Effector CD4-positive, alpha-beta T cell (primary cell): ENCODE data around the gene ZNF410.
"Not testable (repeated sequence)": the region's sequence is repeated elsewhere in the genome, so short reads cannot be mapped to it uniquely, and the experiment has no call there.

Source experiments
- DNase-seq: peaks from one replicate; pipeline ENCODE4 v3.0.0-alpha.2; 2020

The ZNF410 gene

DNA sequence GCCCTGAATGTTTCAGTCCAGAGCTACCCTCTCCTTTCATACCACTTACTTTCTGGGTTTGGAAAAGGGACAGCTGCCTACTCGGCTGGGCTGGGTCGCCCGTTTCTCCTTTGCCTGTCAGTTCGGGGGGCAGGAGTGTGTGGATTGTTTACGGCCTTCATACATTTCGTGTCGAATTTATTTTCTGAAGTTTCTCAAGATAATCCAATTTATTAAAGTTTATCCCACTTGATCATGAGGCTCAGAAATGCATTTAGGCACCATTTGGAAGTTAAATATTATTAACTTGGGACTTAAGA lies 608 bp downstream of the ZNF410 start:
- DNase-seq = no peak

GRCh38 chr14:73887694-73888459 lies 1.2 kb downstream of the ZNF410 start:
- DNase-seq = no peak

DNA sequence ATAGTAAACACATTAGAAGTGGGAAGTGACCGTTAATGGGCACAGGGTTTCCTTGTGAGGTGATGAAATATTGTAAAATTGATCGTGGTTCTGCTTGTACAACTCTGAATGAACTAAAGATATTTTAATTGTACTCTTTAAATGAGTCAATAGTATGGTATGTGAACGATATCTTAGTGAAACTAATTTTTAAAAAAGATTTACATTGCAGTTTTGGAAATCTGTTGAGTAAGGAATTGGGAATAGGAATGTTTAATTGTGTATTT lies 1.7 kb downstream of the ZNF410 start:
- no peak for DNase-seq

DNA sequence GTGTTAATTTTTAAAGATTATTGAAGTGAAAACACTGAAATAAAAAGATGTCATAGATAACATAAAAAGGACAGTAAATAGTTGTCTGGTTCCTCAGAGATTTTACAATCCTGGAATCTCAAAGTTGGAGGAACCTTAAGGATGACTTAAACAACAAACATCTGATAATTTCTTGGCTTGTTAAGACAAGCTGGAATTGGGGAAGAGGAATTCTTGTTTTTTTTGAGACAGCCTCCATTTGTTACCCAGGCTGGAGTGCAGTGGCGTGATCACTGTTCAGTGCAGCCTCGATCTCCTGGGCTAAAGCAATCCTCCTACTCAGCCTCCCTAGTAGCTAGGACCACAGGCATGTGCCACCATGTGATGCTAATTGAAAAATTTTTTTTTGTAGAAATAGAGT lies 2.3 kb downstream of the ZNF410 start:
- no peak for DNase-seq

GRCh38 chr14:73889376-73889775 lies 2.7 kb downstream of the ZNF410 start:
- DNase-seq = no peak

DNA sequence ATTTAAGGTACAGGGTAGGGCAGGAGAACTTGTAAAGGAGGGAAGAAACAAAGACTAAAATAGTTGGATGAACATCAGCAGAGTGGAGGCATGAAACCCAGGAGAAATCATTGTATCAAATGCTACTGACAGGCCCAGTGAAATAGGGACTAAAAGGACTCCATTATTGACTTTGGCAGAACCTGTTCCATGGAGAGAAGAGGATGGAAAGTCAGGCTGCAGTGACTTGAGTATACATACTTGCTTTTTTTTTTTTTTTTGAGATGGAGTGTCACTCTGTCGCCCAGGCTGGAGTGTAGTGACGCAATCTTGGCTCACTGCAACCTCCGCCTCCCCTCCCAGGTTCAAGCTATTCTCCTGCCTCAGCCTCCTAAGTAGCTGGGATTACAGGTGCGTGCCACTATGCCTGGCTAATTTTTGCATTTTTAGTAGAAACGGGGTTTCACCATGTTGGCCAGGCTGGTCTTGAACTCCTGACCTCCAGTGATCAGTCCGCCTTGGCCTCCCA lies 7.6 kb downstream of the ZNF410 start:
- DNase-seq = not testable (repeated sequence)

GRCh38 chr14:73895939-73896338 lies 9.3 kb downstream of the ZNF410 start:
- DNase-seq = no peak

DNA sequence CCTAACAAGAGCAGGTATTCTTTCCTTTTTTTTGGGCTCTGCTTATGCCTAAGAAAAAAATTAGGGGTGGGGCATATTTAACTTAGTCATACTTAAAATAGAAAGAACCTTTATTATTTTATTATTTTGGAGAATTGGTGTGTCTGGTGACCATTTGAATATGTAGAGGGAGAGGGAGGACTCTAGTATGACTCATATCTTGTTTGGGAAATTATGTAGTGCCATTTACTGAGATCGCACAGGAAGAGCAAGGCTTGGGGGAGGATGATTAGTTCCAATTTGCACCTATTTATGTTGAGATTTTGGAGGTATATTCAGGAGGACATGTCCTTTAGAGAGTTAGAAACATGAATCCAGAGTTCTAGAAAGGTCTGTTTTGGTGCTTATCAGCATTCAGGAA lies 9.9 kb downstream of the ZNF410 start:
- no peak for DNase-seq

GRCh38 chr14:73903028-73903427 lies 16.4 kb downstream of the ZNF410 start:
- no peak for DNase-seq

DNA sequence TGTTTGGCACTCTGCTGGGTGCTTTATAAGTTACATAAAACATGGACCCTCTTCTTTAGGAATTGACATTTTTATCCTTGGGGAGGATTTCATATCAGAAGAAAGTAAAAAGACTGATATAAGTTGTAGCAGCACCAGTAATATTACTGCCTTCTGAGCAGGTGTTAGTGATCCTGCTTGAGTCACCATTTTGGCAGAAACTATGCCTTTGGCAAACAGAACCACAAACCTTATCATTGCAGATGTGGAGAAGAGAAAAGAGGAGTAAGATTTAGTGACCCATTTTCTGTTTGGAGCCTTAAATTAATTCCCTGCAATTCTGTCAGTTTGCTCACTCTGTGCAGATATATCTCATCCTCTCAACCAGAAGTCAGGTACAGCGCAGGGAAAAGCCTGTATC lies 23.0 kb downstream of the ZNF410 start:
- no peak for DNase-seq

DNA sequence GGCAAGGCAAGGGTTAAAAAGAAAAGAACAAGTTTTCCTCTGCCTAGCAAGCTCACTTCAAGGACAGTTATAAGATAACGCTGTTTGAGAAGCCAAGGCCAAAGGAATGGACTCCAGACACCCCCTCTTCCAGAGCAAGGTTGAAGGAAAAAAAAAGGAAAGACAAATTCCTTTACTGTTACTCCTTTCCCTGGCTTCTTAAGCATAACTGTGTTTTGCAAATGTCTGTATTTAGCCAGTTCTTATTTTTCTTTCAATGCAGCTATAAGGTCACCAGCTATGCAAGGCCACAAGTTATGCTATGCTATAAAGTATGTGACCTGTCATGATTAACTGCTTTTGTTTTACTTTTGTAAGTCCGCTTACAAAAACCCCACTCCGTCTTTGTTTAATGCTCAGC lies 26.6 kb downstream of the ZNF410 start:
- no peak for DNase-seq

DNA sequence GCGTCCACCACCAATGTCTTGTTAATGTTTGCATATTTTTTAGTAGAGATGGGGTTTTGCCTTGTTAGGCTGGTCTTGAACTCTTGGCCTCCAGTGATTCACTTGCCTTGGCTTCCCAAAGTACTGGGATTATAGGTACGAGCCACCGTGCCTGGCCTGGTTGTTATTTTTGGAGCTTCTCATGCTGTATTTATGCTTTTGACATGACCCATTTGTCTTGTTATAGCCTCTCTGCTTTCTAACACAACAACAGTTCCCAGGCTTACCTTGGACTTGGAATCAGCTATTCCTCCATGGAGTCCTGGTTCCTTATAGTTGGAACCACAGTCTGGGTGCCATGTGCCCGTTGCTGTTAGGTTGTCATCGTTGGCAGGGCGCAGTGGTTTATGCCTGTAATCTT lies 29.7 kb downstream of the ZNF410 start:
- DNase-seq = no peak

- not testable (repeated sequence) for DNase-seq
Observed at GRCh38 chr14:73919457-73919856, 32.8 kb downstream of the ZNF410 start.

DNA sequence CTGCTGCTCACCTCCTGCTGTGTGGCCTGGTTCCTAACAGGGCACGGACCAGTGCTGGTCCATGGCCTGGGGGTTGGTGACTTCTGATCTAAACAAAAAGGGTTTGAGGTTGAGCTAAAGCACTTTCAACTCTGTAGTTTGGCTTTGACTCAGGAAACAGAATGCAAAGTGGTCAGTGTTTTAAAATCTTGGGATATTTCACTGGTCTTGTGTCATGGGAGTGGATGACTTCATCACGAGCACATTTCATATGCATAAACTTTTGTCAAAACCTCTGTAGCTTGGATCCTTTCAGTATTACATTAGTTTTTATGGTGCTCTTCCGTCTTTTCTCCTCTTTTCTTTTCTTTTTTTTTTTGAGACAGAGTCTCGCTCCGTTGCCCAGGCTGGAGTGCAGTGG lies 37.7 kb downstream of the ZNF410 start:
- DNase-seq = no peak

DNA sequence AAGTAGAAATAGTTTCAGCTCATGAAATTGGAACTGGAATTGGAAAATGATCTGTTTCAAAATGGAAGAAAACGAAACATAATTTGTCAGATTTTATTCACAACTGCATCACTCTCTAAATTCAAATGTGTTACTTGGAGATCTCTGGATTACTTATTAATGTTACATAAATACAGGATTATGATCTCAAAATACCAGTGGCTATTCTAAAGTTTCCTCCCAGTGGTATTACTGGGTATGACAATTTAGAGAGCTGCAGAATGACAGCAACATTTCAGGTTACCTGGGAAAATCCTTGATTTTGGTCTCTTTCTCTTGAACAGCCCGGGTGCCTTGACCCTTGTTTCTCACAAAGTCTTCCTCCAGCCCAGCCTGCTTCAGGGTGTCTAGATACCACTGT lies 49.0 kb downstream of the ZNF410 start:
- no peak for DNase-seq

DNA sequence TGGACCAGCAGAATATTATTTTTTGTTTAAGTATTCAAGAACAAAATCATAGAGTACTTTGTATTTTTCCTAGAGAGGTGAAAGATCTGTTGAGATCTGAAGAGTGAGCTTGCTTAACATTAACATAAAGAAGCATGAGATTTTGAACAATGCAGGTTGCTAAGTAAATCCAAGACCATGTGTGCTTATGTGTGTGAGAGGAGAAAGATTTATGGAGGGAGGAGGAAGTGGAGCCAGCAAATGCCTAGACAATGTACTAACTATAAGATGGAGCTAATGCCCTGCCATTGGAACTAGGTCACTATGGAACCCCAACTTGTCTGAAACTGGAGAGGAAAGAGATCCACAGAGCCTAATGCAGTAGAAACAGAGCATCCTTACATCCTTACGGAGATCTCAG lies 49.9 kb downstream of the ZNF410 start:
- no peak for DNase-seq

GRCh38 chr14:73937012-73937411 lies 50.4 kb downstream of the ZNF410 start:
- no peak for DNase-seq

DNA sequence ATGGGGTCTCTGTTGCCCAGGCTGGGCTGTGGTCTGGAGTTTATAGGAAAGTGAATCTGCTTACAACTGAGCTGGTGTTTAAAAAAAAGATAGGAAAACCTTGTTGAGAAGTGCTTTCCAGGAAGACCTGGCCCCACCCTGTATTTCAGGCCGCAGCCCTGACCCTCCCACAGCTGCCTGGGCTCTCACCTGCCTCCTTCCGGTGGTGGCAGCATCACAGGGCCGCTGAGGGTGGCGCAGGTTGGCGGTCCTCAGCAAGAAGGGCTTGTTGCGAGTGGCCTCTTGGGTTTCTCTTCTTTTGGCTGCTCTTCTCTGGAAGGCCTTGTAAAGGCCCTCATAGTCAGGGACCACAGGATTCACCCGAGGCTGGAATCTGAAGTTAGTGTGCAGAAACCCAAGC lies 55.5 kb downstream of the ZNF410 start:
- DNase-seq = no peak

DNA sequence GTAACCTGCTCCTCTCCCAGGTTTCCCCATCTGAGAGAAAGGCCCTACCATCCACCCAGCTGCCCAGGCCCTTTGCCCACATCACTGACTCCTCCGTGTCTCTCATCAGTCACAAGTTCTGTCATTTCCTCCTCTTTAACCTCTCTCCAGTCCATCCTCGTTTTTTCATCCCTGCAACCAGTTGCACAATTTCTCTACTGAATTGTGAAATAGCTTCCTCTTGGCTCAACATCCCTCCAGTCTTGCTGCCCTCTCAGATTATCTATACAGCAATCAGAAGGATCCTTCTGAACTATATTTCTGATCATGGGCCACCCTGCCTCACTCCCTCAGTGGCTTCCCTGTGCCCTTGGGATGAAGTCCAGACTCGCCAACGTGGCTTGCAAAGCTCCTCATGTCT lies 56.4 kb downstream of the ZNF410 start:
- DNase-seq = no peak

DNA sequence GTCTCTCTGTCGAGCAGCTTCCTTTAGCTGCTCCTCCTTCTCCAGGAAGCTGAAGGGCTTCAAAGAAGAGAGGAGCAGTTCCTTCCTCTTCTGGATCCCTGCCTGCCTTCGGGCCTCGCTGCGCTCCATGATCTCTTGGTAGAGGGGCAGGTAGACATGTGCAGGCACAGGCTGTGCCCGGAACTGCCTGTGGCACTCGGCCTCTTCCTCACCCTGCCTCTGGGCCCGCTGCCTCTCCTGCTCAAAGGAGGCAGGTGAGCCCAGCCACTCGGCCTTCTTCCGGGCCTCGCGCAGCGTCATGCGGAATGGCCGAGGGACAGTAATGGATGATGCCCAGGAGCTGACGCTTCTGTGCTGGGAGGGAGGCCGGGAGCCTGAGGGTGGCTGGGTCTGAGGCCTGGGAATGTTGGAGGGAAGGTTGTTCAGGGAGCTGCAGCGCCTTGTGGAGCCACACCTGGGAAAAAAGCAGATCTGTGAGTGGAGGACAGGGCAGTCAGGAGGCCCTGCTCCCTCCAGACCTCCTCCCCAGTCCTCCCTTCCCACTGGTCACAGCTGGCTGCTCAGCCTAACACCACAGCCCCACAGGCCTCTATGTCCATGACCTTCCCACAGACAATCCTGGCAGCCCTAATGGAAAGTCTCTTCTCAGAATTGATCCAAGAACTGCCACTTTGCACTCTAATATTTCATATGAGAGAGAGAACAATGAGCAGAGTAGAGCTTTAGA lies 57.9 kb downstream of the ZNF410 start:
- DNase-seq = no peak

- DNase-seq = no peak
Observed at GRCh38 chr14:73945159-73945670, 58.6 kb downstream of the ZNF410 start.

- peak; percentile 89 for DNase-seq
Observed at GRCh38 chr14:73949752-73950734, 63.4 kb downstream of the ZNF410 start, which contains the start of the genes COQ6 and FAM161B. COQ6 (plus strand) TSS chr14:73950302; CDS start chr14:73950333, 31 bp downstream. FAM161B (minus strand) TSS chr14:73950094; CDS start chr14:73950026, 68 bp downstream.

DNA sequence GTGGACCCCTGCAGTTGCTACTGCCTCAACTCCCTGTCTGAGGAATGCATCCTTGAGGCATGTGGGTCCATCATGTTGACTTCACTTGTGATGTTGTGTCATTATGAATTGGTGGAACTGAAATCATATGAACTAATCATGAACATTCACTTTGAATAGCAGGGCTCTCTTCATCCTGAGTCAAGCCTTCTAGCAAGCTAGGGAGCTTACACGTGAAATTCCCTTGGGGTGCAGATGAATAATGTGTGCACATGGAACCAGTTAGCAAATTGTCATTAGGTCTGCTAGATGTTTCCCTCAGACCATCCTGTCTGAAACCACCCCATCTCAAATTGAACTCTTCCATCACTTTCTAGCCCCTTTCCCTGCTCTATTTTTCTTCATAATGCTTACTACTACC lies 67.1 kb downstream of the ZNF410 start:
- DNase-seq = no peak
